IMR-90 (cell line): ENCODE results near the gene SRD5A1. TPM values are rescaled to one million over a fixed set of nuclear protein-coding genes. Genes with fewer than 3 reads are reported as not detected.

ENCODE experiments used
- ATAC-seq: fragments of 200-7000 bp; cut with Tn5 transposase; 2 replicates; pipeline ENCODE4 v1.9.1; 2020; ENCODE audit warnings: low read depth, mild to moderate bottlenecking, moderate library complexity
- BruUV-seq: library from RNA; stranded (reverse); fragments of 400-500 nt; replicated peaks from 2 replicates; lab custom pipeline; 2021; lab: Mats Ljungman, UMichigan
- CTCF ChIA-PET: fragments of 300-600 bp; formaldehyde crosslinking; extraction: SDS; loops from one replicate; lab custom pipeline; 2021; ENCODE audit warnings: antibody characterized with exemption; lab: Yijun Ruan, JAX
- POLR2A ChIA-PET: fragments of 300-600 bp; sonication (Branson Sonifier 250); formaldehyde crosslinking; loops from one replicate; lab custom pipeline; 2022; ENCODE audit warnings: antibody characterized with exemption; ENCODE audit not compliant: unreplicated experiment; lab: Charles Lee
- DNase-seq: peaks from one replicate; pipeline ENCODE4 v3.0.0; 2013
- H2AFZ ChIP-seq: replicated peaks from 2 replicates; pipeline ENCODE3; 2013; ENCODE audit warnings: low read length, mild to moderate bottlenecking; ENCODE audit not compliant: poor library complexity
- H2AK5ac ChIP-seq: 2 replicates; pipeline ENCODE4 v1.6.1; 2013; ENCODE audit warnings: low read depth, low read length, inconsistent platforms
- H2AK9ac ChIP-seq: replicated peaks from 2 replicates; pipeline ENCODE3; 2013; ENCODE audit warnings: mild to moderate bottlenecking, low read depth, low read length, moderate library complexity; ENCODE audit not compliant: poor library complexity
- H2BK120ac ChIP-seq: 2 replicates; pipeline ENCODE4 v1.6.1; 2013; ENCODE audit warnings: low read depth, low read length, inconsistent platforms
- H2BK15ac ChIP-seq: 3 replicates; pipeline ENCODE4 v1.6.1; 2013; ENCODE audit warnings: low read depth, low read length, inconsistent platforms
- H2BK20ac ChIP-seq: 2 replicates; pipeline ENCODE4 v1.6.1; 2013; ENCODE audit warnings: low read depth, mild to moderate bottlenecking, inconsistent platforms, low read length, moderate library complexity
- H2BK5ac ChIP-seq: 2 replicates; pipeline ENCODE4 v1.6.1; 2013; ENCODE audit warnings: mild to moderate bottlenecking, low read depth, low read length, inconsistent platforms; ENCODE audit not compliant: poor library complexity, severe bottlenecking
- H3K14ac ChIP-seq: replicated peaks from 2 replicates; pipeline ENCODE4 v1.6.1; 2013; ENCODE audit warnings: low read depth, low read length, inconsistent platforms
- H3K18ac ChIP-seq: 2 replicates; pipeline ENCODE4 v1.6.1; 2013; ENCODE audit warnings: low read depth, low read length, control low read depth
- H3K23ac ChIP-seq: 2 replicates; pipeline ENCODE4 v1.6.1; 2013; ENCODE audit warnings: low read depth, low read length, inconsistent platforms
- H3K27ac ChIP-seq: 2 replicates; pipeline ENCODE4 v1.5.1; 2013; ENCODE audit warnings: mild to moderate bottlenecking, control low read depth, low read length; ENCODE audit not compliant: insufficient read depth
- H3K27me3 ChIP-seq: 2 replicates; pipeline ENCODE4 v1.6.1; 2013; ENCODE audit warnings: low read length; ENCODE audit not compliant: control insufficient read depth, insufficient read depth
- H3K36me3 ChIP-seq: 2 replicates; pipeline ENCODE4 v1.6.1; 2013; ENCODE audit warnings: low read length, mixed read lengths; ENCODE audit not compliant: control insufficient read depth, insufficient read depth
- H3K4ac ChIP-seq: 2 replicates; pipeline ENCODE4 v1.6.1; 2013; ENCODE audit warnings: low read depth, low read length, inconsistent platforms
- H3K4me1 ChIP-seq: 2 replicates; pipeline ENCODE4 v1.6.1; 2013; ENCODE audit warnings: low read length, mixed read lengths; ENCODE audit not compliant: control insufficient read depth, insufficient read depth
- H3K4me2 ChIP-seq: 2 replicates; pipeline ENCODE4 v1.6.1; 2013; ENCODE audit warnings: low read depth, mild to moderate bottlenecking, control low read depth, low read length, moderate library complexity
- H3K4me3 ChIP-seq: 2 replicates; pipeline ENCODE4 v1.5.1; 2013; ENCODE audit warnings: low read depth, mild to moderate bottlenecking, control low read depth, low read length, moderate library complexity; ENCODE audit not compliant: insufficient read depth
- H3K56ac ChIP-seq: 2 replicates; pipeline ENCODE4 v1.6.1; 2013; ENCODE audit warnings: low read length, inconsistent platforms; ENCODE audit not compliant: insufficient read depth; ENCODE audit errors: extremely low read depth
- H3K79me1 ChIP-seq, 2 experiments: 2 replicates each; pipeline ENCODE4 v1.6.1; 2013; ENCODE audit warnings: low read length in 2 of 2, inconsistent platforms in 1 of 2, low read depth in 1 of 2
- H3K9ac ChIP-seq: 2 replicates; pipeline ENCODE4 v1.6.1; 2013; ENCODE audit warnings: low read depth, low read length, control low read depth
- H3K9me1 ChIP-seq: 2 replicates; pipeline ENCODE4 v1.6.1; 2013; ENCODE audit warnings: low read length, inconsistent platforms; ENCODE audit not compliant: insufficient read depth
- H3K9me3 ChIP-seq: 2 replicates; pipeline ENCODE4 v1.6.1; 2013; ENCODE audit warnings: low read length; ENCODE audit not compliant: control insufficient read depth, insufficient read depth
- H4K20me1 ChIP-seq: 2 replicates; pipeline ENCODE4 v1.6.1; 2013; ENCODE audit warnings: low read length, inconsistent platforms; ENCODE audit not compliant: insufficient read depth
- H4K5ac ChIP-seq: 2 replicates; pipeline ENCODE4 v1.6.1; 2013; ENCODE audit warnings: mild to moderate bottlenecking, low read depth, low read length, control low read depth
- H4K8ac ChIP-seq, 2 experiments: 2 replicates each; pipeline ENCODE4 v1.6.1; 2013; ENCODE audit warnings: low read depth in 2 of 2, low read length in 2 of 2, control low read depth in 1 of 2, inconsistent platforms in 1 of 2
- H4K91ac ChIP-seq: 2 replicates; pipeline ENCODE4 v1.6.1; 2013; ENCODE audit warnings: low read depth, low read length, inconsistent platforms; ENCODE audit not compliant: insufficient read depth
- POLR2A ChIP-seq: IDR thresholded peaks from 2 replicates; pipeline ENCODE4 v1.6.1; 2012; ENCODE audit warnings: mild to moderate bottlenecking, low read depth, low read length
- RCOR1 ChIP-seq: IDR thresholded peaks from 2 replicates; pipeline ENCODE4 v1.6.1; 2012; ENCODE audit warnings: mild to moderate bottlenecking, low read length, improper control_type of control experiment; ENCODE audit not compliant: insufficient replicate concordance
- SMC3 ChIP-seq: fragments of 150-350 bp; IDR thresholded peaks from 2 replicates; pipeline ENCODE4 v1.6.1; 2016; ENCODE audit warnings: low read depth, mild to moderate bottlenecking, antibody characterized with exemption, low read length, moderate library complexity
- WGBS, 2 experiments: methylation state at CpG; one replicate each; pipeline versions ENCODE4 v1.1.5 to v1.1.7; 2013; ENCODE audit warnings: missing lambda C conversion rate in 2 of 2; ENCODE audit not compliant: insufficient read length in 1 of 2; ENCODE audit errors: extremely low coverage in 2 of 2; 5-methylcytosine and 5-hydroxymethylcytosine counted together
- dilution Hi-C: fragments of 300-500 bp; cut with HindIII; formaldehyde crosslinking; loops from one replicate; pipeline ENCODE4 v1.14.3; 2018; ENCODE audit warnings: low sequenced_read_pairs; ENCODE audit not compliant: unreplicated experiment
- in situ Hi-C: fragments of 300-500 bp; cut with MboI; formaldehyde crosslinking; loops from 3 replicates; pipeline ENCODE4 v1.14.3; 2019; ENCODE audit warnings: low sequenced_read_pairs, inconsistent platforms, mixed read lengths
- intact Hi-C: fragments of 100-400 bp; cut with micrococcal nuclease; formaldehyde crosslinking; loops from 2 replicates; pipeline ENCODE4 v1.10.0; 2022
- polyA plus RNA-seq, 3 experiments: library from polyadenylated mRNA; depleted of rRNA; stranded (reverse); fragments of >200 nt; gene quantifications; 2 replicates each; pipeline ENCODE4 v1.2.3, GENCODE V29; 2012; ENCODE audit warnings: low replicate concordance in 1 of 3
- total RNA-seq: library from RNA; depleted of rRNA; stranded (reverse); fragments of >200 nt; gene quantifications from 2 replicates; pipeline ENCODE4 v1.2.3, GENCODE V29; 2012

SRD5A1 gene
- total and polyA plus RNA-seq, 2 of the 4 experiments (the other 2 are of a cell fraction): 6.3 to 18.2 TPM

DNA sequence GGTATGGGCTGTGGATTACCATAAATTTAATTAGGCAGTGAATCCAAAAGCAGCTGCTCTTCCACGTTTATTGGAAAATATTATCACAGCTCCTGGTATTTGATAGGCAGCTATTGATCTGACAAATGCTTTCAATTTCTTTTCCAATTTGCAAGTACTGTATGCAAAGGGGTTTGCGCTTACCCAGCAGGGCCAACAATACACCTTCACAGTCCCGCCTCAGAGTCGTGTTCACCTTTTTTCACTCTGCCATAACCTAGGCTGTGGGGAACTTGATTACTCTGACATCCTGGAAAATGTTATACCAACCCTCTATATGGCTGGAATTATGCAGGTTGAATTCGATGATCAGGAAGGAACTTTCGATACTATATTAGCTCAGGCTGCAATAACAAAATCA lies 47.7 kb downstream of the SRD5A1 start:
- WGBS, 2 experiments: 0% methylated on average over 1 of the region's 6 CpGs; no CpG with 5 or more reads in 1 of the 2 experiments
- H2BK5ac ChIP-seq: no peak overlapping the region

More for the DNA sequence above, 47.7 kb downstream of the SRD5A1 start:
- H3K79me1 ChIP-seq: no peaks in the 10 kb centered on the region
- CTCF ChIA-PET: no interaction called here
- no peak overlapping the region for H4K91ac ChIP-seq
- no peak overlapping the region for H3K14ac ChIP-seq
- H2AK9ac ChIP-seq: no peak overlapping the region
- H3K9me3 ChIP-seq: no peaks in the 10 kb centered on the region
- H3K4me3 ChIP-seq: no peak overlapping the region
- H4K5ac ChIP-seq: no peak overlapping the region
- dilution Hi-C loops: no loop called here
- H3K9ac ChIP-seq: no peak overlapping the region
- H4K20me1 ChIP-seq: no peaks in the 10 kb centered on the region
- no peak overlapping the region for H2BK120ac ChIP-seq
- no peak overlapping the region for H4K8ac ChIP-seq
- POLR2A ChIA-PET: no interaction called here
- no peak overlapping the region for H3K56ac ChIP-seq
- TF ChIP-seq POLR2A (no peak), SMC3 (no peak), RCOR1 (no peak)
- ATAC-seq (no peak), DNase-seq (no peak)
- H2BK20ac ChIP-seq: no peak overlapping the region
- H2BK15ac ChIP-seq: no peak overlapping the region
- H2AFZ ChIP-seq: no peak overlapping the region
- BruUV-seq: no TSS peak
- no peak overlapping the region for H3K23ac ChIP-seq
- no peaks in the 10 kb centered on the region for H3K36me3 ChIP-seq
- peaks cover 3% of the 10 kb centered on the region; the same call in 1 of the 2 replicates for H3K9me1 ChIP-seq
- no peak overlapping the region for H3K4me2 ChIP-seq
- no peak overlapping the region for H3K18ac ChIP-seq
- intact Hi-C loops: no loop called here
- H2AK5ac ChIP-seq: no peak overlapping the region
- H3K4me1 ChIP-seq: no peaks in the 10 kb centered on the region; the same call in 1 of the 2 replicates
- no peak overlapping the region for H3K27ac ChIP-seq
- H3K27me3 ChIP-seq: peaks cover 3% of the 10 kb centered on the region; the same call in 1 of the 2 replicates
- no peak overlapping the region for H3K4ac ChIP-seq
- in situ Hi-C loops: no loop called here
